Vagina (tissue), 2 donors: ENCODE results near the gene MAN1C1. TPM values are rescaled to one million over a fixed set of nuclear protein-coding genes. Genes with fewer than 3 reads are reported as not detected.

ENCODE experiments used
- DNase-seq, 2 donors: peaks; one replicate each; pipeline ENCODE4 v3.0.0-alpha.2; 2017; ENCODE audit errors: extremely low spot score in 2 of 2
- H3K27ac ChIP-seq: fragments of 200-600 bp; sonication (generic); one replicate; pipeline ENCODE4 v1.5.1; 2019
- H3K27me3 ChIP-seq: fragments of 200-600 bp; sonication (generic); one replicate; pipeline ENCODE4 v1.5.1; 2019
- H3K36me3 ChIP-seq, 2 donors: fragments of 200-600 bp; sonication (generic); one replicate each; pipeline ENCODE4 v1.5.1; 2017 to 2019
- H3K4me1 ChIP-seq: fragments of 200-600 bp; sonication (generic); one replicate; pipeline ENCODE4 v1.5.1; 2019
- H3K4me3 ChIP-seq, 2 donors: fragments of 200-600 bp; sonication (generic); 1 replicate in 1 of 2; 2 replicates in 1 of 2; pipeline ENCODE4 v1.5.1; 2016 to 2019
- H3K9me3 ChIP-seq: fragments of 200-600 bp; sonication (generic); one replicate; pipeline ENCODE4 v1.5.1; 2019
- CTCF ChIP-seq, 3 experiments: fragments of 450-650 bp in 2 of 3; fragments of 200-600 bp in 1 of 3; sonication (generic) in 1 of 3; IDR thresholded peaks; one replicate each; pipeline ENCODE4 v1.5.1; 2017 to 2019; ENCODE audit warnings: antibody characterized with exemption in 3 of 3, mild to moderate bottlenecking in 2 of 3, moderate library complexity in 2 of 3
- POLR2A ChIP-seq, 2 donors: fragments of 450-650 bp; IDR thresholded peaks; one replicate each; pipeline ENCODE4 v1.6.1; 2017; ENCODE audit warnings: antibody characterized with exemption in 2 of 2, mild to moderate bottlenecking in 2 of 2, moderate library complexity in 2 of 2
- POLR2AphosphoS5 ChIP-seq, 2 donors: sonication (generic); formaldehyde crosslinking; IDR thresholded peaks; one replicate each; pipeline ENCODE4 v1.9.0; 2017; ENCODE audit warnings: antibody characterized with exemption in 2 of 2, mild to moderate bottlenecking in 2 of 2, low read depth in 1 of 2; ENCODE audit not compliant: insufficient read depth in 1 of 2
- intact Hi-C: fragments of 100-400 bp; cut with DNase I; formaldehyde crosslinking; loops from one replicate; pipeline ENCODE4 v1.15.1; 2023
- total RNA-seq: library from RNA; depleted of rRNA; stranded (reverse); fragments of >200 nt; gene quantifications from one replicate; pipeline ENCODE4 v1.2.3, GENCODE V29; 2016

MAN1C1 gene
- total RNA-seq, 1 donor from 2014 or later: 31.4 TPM

DNA sequence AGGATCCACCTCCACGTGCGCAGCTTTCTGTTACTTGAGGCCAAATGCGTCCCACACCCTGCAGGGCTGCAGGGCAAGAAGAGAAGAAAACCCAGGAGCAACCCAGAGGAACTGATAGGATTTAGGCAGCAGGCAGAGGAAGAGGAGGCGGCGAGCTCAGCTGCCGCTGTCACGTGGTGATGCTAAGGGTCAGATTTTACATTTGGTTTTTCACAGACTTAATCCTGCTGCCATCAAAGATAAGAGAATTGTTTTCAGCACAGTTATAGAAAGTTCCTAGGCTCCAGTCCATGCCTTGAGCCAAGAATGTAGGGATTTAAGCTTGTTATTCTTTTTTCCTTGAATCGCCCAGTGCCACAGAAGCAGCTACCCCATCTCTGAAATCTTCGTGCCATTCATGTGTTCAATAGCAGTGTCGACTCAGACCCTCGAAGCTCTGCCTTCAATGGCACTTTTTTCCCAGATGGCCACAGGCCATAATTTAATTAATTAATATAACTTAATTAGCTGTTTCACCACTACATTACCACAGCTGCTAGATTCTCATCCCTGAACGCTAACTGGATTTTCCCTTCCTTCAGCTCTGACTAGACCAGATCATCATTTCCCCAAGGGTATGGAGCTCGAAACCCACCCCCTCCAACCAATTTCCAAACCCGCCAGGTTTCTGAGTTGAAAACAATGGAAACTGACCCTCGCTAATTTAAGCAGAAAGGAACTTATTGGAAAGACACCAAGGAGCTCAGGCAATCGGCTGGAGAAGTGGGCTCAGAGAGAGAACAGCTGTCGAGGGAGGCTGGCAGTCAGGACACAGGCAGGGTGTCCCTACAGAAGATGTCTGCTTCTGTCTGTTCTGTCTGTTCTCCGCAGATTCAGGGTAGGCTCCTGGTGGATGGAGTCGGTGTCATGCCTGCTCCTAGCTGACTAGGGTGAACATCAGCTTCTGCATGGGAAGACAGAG is 37.0 kb upstream of the MAN1C1 start:
- no peaks in the 10 kb centered on the region for H3K27me3 ChIP-seq
- no peak for DNase-seq
- no peak overlapping the region for H3K27ac ChIP-seq
- no peak overlapping the region for H3K4me3 ChIP-seq
- TF ChIP-seq POLR2AphosphoS5 (IDR thresholded peaks at IDR 0.05; ENCODE audit: insufficient read depth in 1 of 2, low read depth in 1 of 2): no peak
- TF ChIP-seq CTCF (IDR thresholded peaks at IDR 0.05): no peak
- no peak for TF ChIP-seq POLR2A (IDR thresholded peaks at IDR 0.05)
- H3K9me3 ChIP-seq: no peaks in the 10 kb centered on the region
- intact Hi-C loops: no loop called here
- no peaks in the 10 kb centered on the region for H3K4me1 ChIP-seq
- no peaks in the 10 kb centered on the region for H3K36me3 ChIP-seq

DNA sequence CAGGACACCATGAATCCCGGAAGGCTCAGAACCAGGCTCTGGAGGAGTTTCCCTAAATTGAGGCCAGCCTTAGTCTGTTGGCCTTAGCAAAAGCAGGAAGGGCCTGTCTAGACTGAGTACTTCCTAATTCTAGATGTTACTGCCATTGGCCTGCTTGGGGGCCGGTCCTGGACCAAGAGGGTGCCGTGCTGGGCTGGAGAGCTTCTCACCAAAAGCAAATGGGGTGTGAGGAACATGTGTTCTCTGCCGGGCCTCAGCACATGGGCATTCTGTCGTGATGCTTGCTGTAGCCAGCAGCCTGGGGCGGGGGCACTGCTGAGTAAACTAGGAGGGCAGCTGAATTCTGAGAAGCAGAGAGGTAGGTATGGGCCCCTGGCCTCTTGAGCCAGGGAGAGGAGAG is 35.7 kb upstream of the MAN1C1 start:
- Histone ChIP-seq H3K27me3 (no peaks in the 10 kb centered on the region), H3K4me3 (no peak overlapping the region), H3K27ac (no peak overlapping the region), H3K9me3 (no peaks in the 10 kb centered on the region), H3K36me3 (no peaks in the 10 kb centered on the region), H3K4me1 (no peaks in the 10 kb centered on the region)
- DNase-seq: no peak
- TF ChIP-seq POLR2AphosphoS5 (IDR thresholded peaks at IDR 0.05; ENCODE audit: insufficient read depth in 1 of 2, low read depth in 1 of 2) (no peak), CTCF (IDR thresholded peaks at IDR 0.05) (no peak), POLR2A (IDR thresholded peaks at IDR 0.05) (no peak)
- intact Hi-C loops: no loop called here

DNA sequence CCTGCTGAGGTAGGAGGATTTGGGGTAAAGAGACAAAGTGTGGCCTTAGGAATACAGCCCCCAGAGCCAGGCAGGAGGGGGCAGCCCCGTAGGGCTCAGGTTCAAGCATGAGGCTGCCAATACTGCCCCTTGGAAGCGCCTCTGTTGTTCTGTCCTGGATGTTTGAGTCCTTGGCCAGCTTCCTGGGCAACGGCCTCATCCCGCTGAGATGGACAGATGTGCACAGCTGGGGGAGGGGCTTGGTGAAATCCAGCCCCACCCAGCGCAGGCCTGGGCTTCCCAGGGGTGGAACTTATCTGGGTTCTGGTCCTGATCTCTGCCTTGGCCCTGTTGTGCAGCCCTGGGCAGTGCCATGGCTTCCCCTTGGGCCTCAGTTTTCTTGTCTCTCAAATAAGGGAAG is 34.8 kb upstream of the MAN1C1 start:
- H3K27ac ChIP-seq: no peak overlapping the region
- no peak for TF ChIP-seq POLR2AphosphoS5 (IDR thresholded peaks at IDR 0.05; ENCODE audit: insufficient read depth in 1 of 2, low read depth in 1 of 2)
- TF ChIP-seq CTCF (IDR thresholded peaks at IDR 0.05): no peak
- TF ChIP-seq POLR2A (IDR thresholded peaks at IDR 0.05): no peak

GRCh38 chr1:25583519-25584370 is 32.8 kb upstream of the MAN1C1 start:
- Histone ChIP-seq H3K27me3 (no peaks in the 10 kb centered on the region), H3K4me1 (no peaks in the 10 kb centered on the region), H3K4me3 (no peak overlapping the region), H3K27ac (no peak overlapping the region), H3K9me3 (no peaks in the 10 kb centered on the region), H3K36me3 (no peaks in the 10 kb centered on the region)
- TF ChIP-seq POLR2AphosphoS5 (IDR thresholded peaks at IDR 0.05; ENCODE audit: insufficient read depth in 1 of 2, low read depth in 1 of 2): no peak
- no peak for TF ChIP-seq POLR2A (IDR thresholded peaks at IDR 0.05)
- TF ChIP-seq CTCF (IDR thresholded peaks at IDR 0.05): no peak
- DNase-seq: no peak
- intact Hi-C loops: no loop called here

More for the DNA sequence above, 34.8 kb upstream of the MAN1C1 start:
- DNase-seq: no peak
- no peaks in the 10 kb centered on the region for H3K9me3 ChIP-seq
- no peak overlapping the region for H3K4me3 ChIP-seq
- no peaks in the 10 kb centered on the region for H3K4me1 ChIP-seq
- intact Hi-C loops: no loop called here
- no peaks in the 10 kb centered on the region for H3K36me3 ChIP-seq
- H3K27me3 ChIP-seq: no peaks in the 10 kb centered on the region
